RWPE2 (cell line): Measurements from ENCODE around the gene FKBP10.
"Not testable (repeated sequence)": the region's sequence is repeated elsewhere in the genome, so short reads cannot be mapped to it uniquely, and the experiment has no call there.

Source experiments
- ATAC-seq: fragments of 200-7000 bp; cut with Tn5 transposase; 3 replicates; pipeline ENCODE4 v1.9.1; 2021; ENCODE audit warnings: low read depth
- DNase-seq: peaks from one replicate; pipeline ENCODE4 v3.0.0-alpha.2; 2020; ENCODE audit warnings: low spot score
- H3K27ac ChIP-seq: fragments of 450-650 bp; 2 replicates; pipeline ENCODE4 v1.5.1; 2017; ENCODE audit warnings: mild to moderate bottlenecking; ENCODE audit not compliant: poor library complexity, severe bottlenecking
- H3K27me3 ChIP-seq: fragments of 250-450 bp; sonication (Bioruptor Pico); 2 replicates; pipeline ENCODE4 v1.5.1; 2021; ENCODE audit warnings: mild to moderate bottlenecking, moderate library complexity; ENCODE audit not compliant: insufficient read depth, poor library complexity, severe bottlenecking
- H3K36me3 ChIP-seq: fragments of 250-450 bp; sonication (Bioruptor Pico); 2 replicates; pipeline ENCODE4 v1.5.1; 2020; ENCODE audit warnings: low read depth, mild to moderate bottlenecking, moderate library complexity
- H3K4me1 ChIP-seq: fragments of 250-450 bp; sonication (Bioruptor Pico); 2 replicates; pipeline ENCODE4 v1.5.1; 2021; ENCODE audit warnings: mild to moderate bottlenecking, moderate library complexity; ENCODE audit not compliant: insufficient read depth, poor library complexity, severe bottlenecking
- H3K4me3 ChIP-seq: fragments of 250-450 bp; sonication (Bioruptor Pico); 2 replicates; pipeline ENCODE4 v1.5.1; 2021; ENCODE audit warnings: mild to moderate bottlenecking, moderate library complexity; ENCODE audit not compliant: severe bottlenecking
- H3K9me3 ChIP-seq: fragments of 250-450 bp; sonication (Bioruptor Pico); 2 replicates; pipeline ENCODE4 v1.5.1; 2021; ENCODE audit warnings: mild to moderate bottlenecking, moderate library complexity; ENCODE audit not compliant: severe bottlenecking
- CTCF ChIP-seq: fragments of 450-650 bp; IDR thresholded peaks from one replicate; pipeline ENCODE4 v1.5.1; 2017; ENCODE audit warnings: mild to moderate bottlenecking, moderate library complexity; ENCODE audit not compliant: poor library complexity, severe bottlenecking

FKBP10 gene

DNA sequence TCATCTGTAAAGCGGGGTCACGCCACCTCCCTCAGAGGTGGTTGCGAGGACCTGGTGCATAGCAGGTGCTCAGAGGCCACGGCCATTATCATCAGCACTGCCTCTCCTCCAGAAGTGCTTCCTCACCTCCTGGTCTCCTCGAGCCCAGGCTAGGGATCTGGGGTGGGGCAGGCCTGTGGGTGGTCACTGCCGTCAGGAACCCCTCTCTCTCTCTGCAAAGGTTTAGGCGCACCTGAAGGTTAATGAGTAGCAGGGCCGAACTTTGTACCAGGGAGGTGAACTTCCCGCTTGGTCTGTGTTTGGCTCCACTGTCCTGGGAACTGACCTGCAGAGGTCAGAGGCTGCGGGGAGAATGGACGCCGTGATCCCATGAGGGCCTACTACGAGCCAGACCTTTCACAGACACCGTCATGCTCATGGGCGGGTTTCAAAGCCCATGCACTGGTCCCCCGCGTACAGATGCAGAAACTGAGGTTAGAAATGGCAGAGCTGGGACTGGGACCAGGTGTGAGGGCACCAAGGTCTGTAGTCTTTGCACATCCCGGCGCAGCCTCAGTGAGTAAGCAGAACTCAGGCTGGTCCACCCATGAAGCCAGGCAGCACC, 40.1 kb upstream of the FKBP10 start:
- H3K4me1 ChIP-seq, result peaks cover 56% of the 10 kb centered on the region
- DNase-seq, result no peak
- no peak overlapping the region for H3K4me3 ChIP-seq
- ATAC-seq, result no peak
- H3K9me3 ChIP-seq, result no peaks in the 10 kb centered on the region
- H3K27me3 ChIP-seq, result no peaks in the 10 kb centered on the region
- H3K36me3 ChIP-seq, result peaks cover 82% of the 10 kb centered on the region
- no peak for TF ChIP-seq CTCF
- peak overlapping the region; percentile 94 for H3K27ac ChIP-seq

- peak; percentile 97 for DNase-seq
- peak; percentile 83 for ATAC-seq
- Histone ChIP-seq H3K4me1 (peaks cover 61% of the 10 kb centered on the region), H3K9me3 (no peaks in the 10 kb centered on the region), H3K4me3 (no peak overlapping the region), H3K27me3 (no peaks in the 10 kb centered on the region), H3K36me3 (peaks cover 77% of the 10 kb centered on the region), H3K27ac (peak overlapping the region; percentile 94)
- no peak for TF ChIP-seq CTCF
Measured at GRCh38 chr17:41773190-41773588, 39.6 kb upstream of the FKBP10 start.

DNA sequence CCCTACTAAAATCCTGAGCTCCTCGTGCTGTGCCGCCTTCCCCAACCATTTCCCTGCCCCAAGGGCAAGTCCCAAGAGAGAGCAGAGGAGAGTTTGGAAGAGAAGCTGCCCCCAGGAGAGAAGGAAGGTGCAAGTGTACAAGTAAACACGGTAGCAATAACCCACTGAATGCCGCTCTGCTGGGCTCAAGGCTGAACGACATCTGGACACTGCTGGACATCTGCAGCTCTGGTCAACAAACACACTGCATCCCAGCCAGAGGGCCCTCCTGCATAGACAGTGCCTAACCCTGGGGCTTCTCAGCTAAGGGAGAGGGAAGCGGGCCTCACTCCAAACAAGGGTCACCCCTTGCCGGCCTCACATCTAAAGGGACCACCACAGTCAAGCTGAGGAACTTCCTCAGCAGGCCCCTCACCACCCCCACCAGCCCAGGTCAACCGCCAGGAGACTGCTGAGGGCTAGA, 39.0 kb upstream of the FKBP10 start:
- DNase-seq, result no peak
- peak overlapping the region; percentile 94 for H3K27ac ChIP-seq
- no peak for TF ChIP-seq CTCF
- peaks cover 71% of the 10 kb centered on the region for H3K36me3 ChIP-seq
- H3K4me1 ChIP-seq, result peaks cover 67% of the 10 kb centered on the region
- no peaks in the 10 kb centered on the region for H3K9me3 ChIP-seq
- H3K27me3 ChIP-seq, result no peaks in the 10 kb centered on the region
- no peak for ATAC-seq
- no peak overlapping the region for H3K4me3 ChIP-seq

- Histone ChIP-seq H3K4me1 (peaks cover 74% of the 10 kb centered on the region), H3K9me3 (no peaks in the 10 kb centered on the region), H3K27me3 (no peaks in the 10 kb centered on the region), H3K4me3 (no peak overlapping the region), H3K36me3 (peaks cover 58% of the 10 kb centered on the region), H3K27ac (peak overlapping the region; percentile 94)
- ATAC-seq, result peak; percentile 29
- no peak for DNase-seq
- no peak for TF ChIP-seq CTCF
Measured at GRCh38 chr17:41775394-41776226, 37.2 kb upstream of the FKBP10 start.

DNA sequence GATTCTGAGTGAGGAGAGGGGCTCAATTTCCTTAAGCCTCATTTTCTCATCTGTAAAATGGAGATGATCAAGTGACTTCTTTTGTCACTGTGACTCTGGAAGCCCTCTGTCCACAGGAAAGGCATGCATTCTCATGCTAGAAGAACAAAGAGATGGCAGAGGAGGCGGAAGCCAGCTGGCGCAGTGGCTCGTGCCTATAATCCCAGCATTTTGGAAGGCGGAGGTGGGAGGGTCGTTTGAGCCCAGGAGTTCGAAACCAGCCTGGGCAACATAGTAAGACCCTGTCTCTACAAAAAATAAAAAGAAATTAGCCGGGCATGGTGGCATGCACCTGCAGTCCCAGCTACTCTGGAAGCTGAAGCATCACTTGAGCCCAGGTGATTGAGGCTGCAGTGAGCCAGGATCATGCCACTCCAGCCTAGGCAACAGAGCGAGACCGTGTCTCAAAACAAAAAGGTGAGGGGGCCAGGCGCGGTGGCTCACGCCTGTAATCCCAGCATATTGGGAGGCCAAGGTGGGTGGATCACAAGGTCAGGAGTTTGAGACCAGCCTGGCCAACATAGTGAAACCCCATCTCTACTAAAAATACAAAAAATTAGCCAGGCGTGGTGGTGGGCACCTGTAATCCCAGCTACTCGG, 36.4 kb upstream of the FKBP10 start:
- H3K27me3 ChIP-seq, DNase-seq, ATAC-seq, H3K9me3 ChIP-seq, H3K4me3 ChIP-seq: not testable (repeated sequence)
- H3K27ac ChIP-seq, result peak overlapping the region; percentile 94
- H3K4me1 ChIP-seq, result peaks cover 74% of the 10 kb centered on the region
- peaks cover 51% of the 10 kb centered on the region for H3K36me3 ChIP-seq
